Central memory CD4-positive, alpha-beta T cell (primary cell): Measurements from ENCODE around the gene ZNF304.

ENCODE experiments used
- DNase-seq: peaks from one replicate; pipeline ENCODE4 v3.0.0; 2022
- total RNA-seq, 3 experiments: gene quantifications; one replicate each; lab custom pipeline; 2026; lab: John Stamatoyannopoulos, UW

The ZNF304 gene
- total RNA-seq: 10.4 to 38.3 (median 16.3) reads per million in 3 experiments

- DNase-seq: peak; percentile 80
Observed at GRCh38 chr19:57350877-57351805, at the start of gene ZNF304. Gene ZNF304, plus strand, starts transcription at chr19:57351271. Its CDS starts 394 bp downstream, at chr19:57351665.

- DNase-seq: no peak
Observed at GRCh38 chr19:57302020-57302465, 49.0 kb upstream of the ZNF304 start.

GRCh38 chr19:57302727-57303401 lies 48.2 kb upstream of the ZNF304 start:
- no peak for DNase-seq

- no peak for DNase-seq
Observed at GRCh38 chr19:57305056-57305455, 46.0 kb upstream of the ZNF304 start.

GRCh38 chr19:57308514-57308913 lies 42.6 kb upstream of the ZNF304 start:
- no peak for DNase-seq

- no peak for DNase-seq
Observed at GRCh38 chr19:57310792-57311191, 40.3 kb upstream of the ZNF304 start.

GRCh38 chr19:57314146-57314545 lies 36.9 kb upstream of the ZNF304 start:
- no peak for DNase-seq

GRCh38 chr19:57317503-57317902 lies 33.6 kb upstream of the ZNF304 start:
- DNase-seq: no peak

GRCh38 chr19:57319869-57320179 lies 31.2 kb upstream of the ZNF304 start:
- DNase-seq: no peak

GRCh38 chr19:57320180-57321084 lies 30.6 kb upstream of the ZNF304 start, which contains the start of gene ZNF543:
Gene ZNF543, plus strand, starts transcription at chr19:57320472. Its CDS starts 382 bp downstream, at chr19:57320854.
- peak; percentile 85 for DNase-seq

- no peak for DNase-seq
Observed at GRCh38 chr19:57321116-57321515, 30.0 kb upstream of the ZNF304 start.

- no peak for DNase-seq
Observed at GRCh38 chr19:57321751-57322150, 29.3 kb upstream of the ZNF304 start.

- DNase-seq: no peak
Observed at GRCh38 chr19:57324992-57325391, 26.1 kb upstream of the ZNF304 start.

- DNase-seq: no peak
Observed at GRCh38 chr19:57327993-57328392, 23.1 kb upstream of the ZNF304 start.

GRCh38 chr19:57334191-57334590 lies 16.9 kb upstream of the ZNF304 start:
- DNase-seq: no peak

GRCh38 chr19:57338877-57339276 lies 12.2 kb upstream of the ZNF304 start:
- no peak for DNase-seq

- no peak for DNase-seq
Observed at GRCh38 chr19:57342582-57342981, 8.5 kb upstream of the ZNF304 start.

GRCh38 chr19:57348136-57348535 lies 2.9 kb upstream of the ZNF304 start:
- DNase-seq: no peak

- no peak for DNase-seq
Observed at GRCh38 chr19:57351867-57352266, 796 bp downstream of the ZNF304 start.

GRCh38 chr19:57355916-57356315 lies 4.8 kb downstream of the ZNF304 start:
- no peak for DNase-seq

GRCh38 chr19:57357406-57357805 lies 6.3 kb downstream of the ZNF304 start:
- DNase-seq: no peak

- no peak for DNase-seq
Observed at GRCh38 chr19:57359300-57359699, 8.2 kb downstream of the ZNF304 start.

GRCh38 chr19:57362419-57362818 lies 11.3 kb downstream of the ZNF304 start:
- no peak for DNase-seq
